NOMO-1 (cell line): ENCODE measurements around the gene FDX2.
A peak's percentile ranks its signal among the peaks of the same experiment; 100 is the strongest.
"Not testable (repeated sequence)": the region's sequence is repeated elsewhere in the genome, so short reads cannot be mapped to it uniquely, and the experiment has no call there.

Experiments used
- DNase-seq, 2 experiments: peaks; one replicate each; lab custom pipeline; 2025; ENCODE audit not compliant: unreplicated experiment in 2 of 2; lab: John Stamatoyannopoulos, UW

Gene FDX2

DNA sequence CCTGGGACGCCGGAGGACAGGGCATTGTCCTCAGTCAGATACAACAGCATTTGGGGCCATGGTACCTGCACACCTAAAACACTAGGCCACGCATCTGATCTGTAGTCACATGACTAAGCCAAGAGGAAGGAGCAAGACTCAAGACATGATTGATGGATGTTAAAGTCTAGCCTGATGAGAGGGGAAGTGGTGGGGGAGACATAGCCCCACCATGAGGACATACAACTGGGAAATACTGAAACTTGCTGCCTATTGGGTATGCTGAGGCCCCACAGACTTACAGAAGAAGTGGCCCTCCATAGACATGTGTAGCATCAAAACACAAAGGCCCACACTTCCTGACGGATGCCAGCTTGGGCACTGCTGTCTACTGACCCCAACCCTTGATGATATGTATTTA, 30.4 kb downstream of the FDX2 start:
- peak; percentile 15 to 25 for DNase-seq

- no peak for DNase-seq
Observed at GRCh38 chr19:10284960-10285278, 30.9 kb downstream of the FDX2 start.

GRCh38 chr19:10284065-10284959, 31.5 kb downstream of the FDX2 start:
- DNase-seq: no peak

GRCh38 chr19:10283301-10284064, 32.3 kb downstream of the FDX2 start:
- no peak for DNase-seq

DNA sequence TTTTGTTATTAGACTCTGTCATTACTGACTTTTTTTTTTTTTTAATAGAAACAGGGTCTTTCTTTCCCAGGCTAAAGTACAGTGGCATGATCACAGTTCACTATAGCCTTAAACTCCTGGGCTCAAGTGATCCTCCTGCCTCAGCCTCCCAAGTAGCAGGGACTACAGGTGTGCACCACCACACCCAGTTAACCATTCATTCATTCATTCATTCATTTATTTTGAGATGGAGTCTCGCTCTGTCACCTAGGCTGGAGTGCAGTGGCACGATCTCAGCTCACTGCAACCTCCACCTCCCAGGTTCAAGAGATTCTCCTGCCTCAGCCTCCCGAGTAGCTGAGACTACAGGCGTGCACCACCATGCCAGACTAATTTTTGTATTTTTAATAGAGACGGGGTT, 33.8 kb downstream of the FDX2 start:
- DNase-seq: not testable (repeated sequence)

- DNase-seq: no peak
Observed at GRCh38 chr19:10279737-10280442, 35.9 kb downstream of the FDX2 start.

DNA sequence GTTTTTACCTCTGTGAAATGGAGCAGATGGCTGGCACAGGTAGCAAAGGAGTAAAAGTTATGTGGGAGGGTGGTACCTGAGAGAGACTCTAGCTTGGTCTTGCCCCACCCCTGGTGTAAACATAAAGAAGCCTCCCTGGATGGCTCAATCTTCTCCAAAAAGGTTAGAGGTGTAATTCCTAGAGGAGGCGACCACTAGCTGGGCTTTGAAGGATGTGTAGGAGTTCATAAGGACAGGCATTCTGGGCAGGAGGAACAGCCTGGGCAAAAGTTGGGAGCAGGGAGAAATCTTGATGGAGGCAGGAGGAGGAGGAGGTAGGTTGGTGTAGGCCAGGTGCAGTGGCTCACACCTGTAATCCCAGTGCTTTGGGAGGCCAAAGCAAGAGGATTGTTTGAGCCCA, 36.9 kb downstream of the FDX2 start:
- no peak for DNase-seq

DNA sequence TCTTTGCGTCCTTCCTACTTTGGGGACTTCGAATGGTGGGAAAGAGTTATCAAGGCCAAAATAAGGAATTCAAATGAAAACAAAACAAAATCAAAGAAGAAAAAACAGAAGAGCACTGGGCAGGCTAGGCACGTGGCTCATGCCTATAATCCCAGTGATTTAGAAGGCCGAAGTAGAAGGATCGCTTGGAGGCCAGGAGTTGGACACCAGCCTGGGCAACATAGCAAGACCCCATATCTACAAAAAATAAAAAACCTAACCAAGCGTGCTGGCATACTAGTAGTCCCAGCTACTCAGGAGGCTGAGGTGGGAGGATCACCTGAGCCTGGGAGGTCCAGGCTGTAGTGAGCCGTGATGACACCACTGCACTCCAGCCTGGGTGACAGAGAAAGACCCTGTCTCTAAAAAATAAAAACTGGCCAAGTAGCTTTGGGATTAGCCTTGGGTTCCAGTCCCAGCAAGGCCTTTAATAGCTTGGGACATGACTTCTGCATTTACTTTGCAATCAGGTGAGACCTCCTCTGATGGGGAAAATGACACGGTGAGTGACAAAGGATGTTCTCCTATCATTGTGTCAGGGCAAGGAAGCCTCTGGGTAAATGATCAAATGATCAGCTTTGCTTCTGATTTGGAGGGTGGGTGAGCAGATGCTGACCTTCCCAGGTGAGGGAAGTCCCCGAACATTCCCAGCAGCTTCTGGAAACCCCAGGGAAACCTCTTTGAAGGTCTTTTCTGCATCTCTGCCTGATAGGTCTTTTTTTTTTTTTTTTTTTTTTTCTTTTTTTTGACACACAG, 37.8 kb downstream of the FDX2 start:
- no peak for DNase-seq

DNA sequence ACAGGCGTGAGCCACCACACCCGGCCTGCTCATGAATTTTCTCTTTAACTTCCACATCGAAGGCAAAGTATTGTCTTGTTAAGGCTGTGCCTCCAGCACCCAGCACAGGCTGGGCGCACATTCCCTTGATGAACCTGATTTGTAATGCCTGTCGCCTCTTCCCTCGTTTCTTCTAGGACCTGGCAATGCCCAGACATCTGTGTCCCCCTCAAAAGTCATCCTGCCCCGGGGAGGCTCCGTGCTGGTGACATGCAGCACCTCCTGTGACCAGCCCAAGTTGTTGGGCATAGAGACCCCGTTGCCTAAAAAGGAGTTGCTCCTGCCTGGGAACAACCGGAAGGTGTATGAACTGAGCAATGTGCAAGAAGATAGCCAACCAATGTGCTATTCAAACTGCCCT, 41.2 kb downstream of the FDX2 start:
- no peak for DNase-seq

GRCh38 chr19:10271543-10272086, 44.2 kb downstream of the FDX2 start:
- DNase-seq: no peak

DNA sequence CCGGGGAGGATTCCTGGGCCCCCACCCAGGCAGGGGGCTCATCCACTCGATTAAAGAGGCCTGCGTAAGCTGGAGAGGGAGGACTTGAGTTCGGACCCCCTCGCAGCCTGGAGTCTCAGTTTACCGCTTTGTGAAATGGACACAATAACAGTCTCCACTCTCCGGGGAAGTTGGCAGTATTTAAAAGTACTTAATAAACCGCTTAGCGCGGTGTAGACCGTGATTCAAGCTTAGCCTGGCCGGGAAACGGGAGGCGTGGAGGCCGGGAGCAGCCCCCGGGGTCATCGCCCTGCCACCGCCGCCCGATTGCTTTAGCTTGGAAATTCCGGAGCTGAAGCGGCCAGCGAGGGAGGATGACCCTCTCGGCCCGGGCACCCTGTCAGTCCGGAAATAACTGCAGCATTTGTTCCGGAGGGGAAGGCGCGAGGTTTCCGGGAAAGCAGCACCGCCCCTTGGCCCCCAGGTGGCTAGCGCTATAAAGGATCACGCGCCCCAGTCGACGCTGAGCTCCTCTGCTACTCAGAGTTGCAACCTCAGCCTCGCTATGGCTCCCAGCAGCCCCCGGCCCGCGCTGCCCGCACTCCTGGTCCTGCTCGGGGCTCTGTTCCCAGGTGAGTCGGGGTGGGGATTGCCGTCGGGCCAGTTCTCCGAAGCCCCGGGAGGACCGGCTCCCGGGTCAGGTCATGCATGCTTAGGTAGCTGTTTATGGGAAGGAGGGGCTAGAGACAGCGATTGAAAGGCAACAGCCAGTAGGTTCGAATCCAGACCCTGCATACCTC, 45.0 kb downstream of the FDX2 start, which contains the start of gene ICAM1:
Gene ICAM1, plus strand, starts transcription at position 505 of the 779 bp plus-strand sequence. Its CDS starts 40 bp downstream, at position 545.
- DNase-seq: peak; percentile 37 to 62

GRCh38 chr19:10270180-10270615, 45.6 kb downstream of the FDX2 start:
- peak; percentile 73 to 81 for DNase-seq

- DNase-seq: peak; percentile 64 to 71
Observed at GRCh38 chr19:10269333-10270179, 46.3 kb downstream of the FDX2 start.

DNA sequence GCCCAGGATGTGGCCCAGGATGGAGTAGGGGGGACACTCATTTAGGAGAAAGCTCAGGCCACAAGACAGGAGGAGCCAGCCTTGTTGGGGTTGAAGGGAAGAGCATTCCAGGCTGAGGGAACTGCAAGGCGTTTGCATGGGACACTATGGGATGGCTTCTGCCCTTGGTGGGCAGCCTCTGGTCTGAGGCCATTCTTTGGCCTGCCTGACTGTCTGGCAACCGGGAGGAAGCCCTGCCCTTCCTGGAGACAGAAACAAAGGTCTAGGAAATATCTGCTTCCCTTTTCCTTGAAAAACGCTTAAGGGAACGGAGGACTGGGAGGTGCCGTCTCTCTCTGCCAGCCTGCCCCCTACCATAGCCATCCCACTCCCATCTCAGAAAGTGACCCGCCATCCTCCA, 47.7 kb downstream of the FDX2 start:
- no peak for DNase-seq

GRCh38 chr19:10266706-10267105, 49.1 kb downstream of the FDX2 start:
- DNase-seq: no peak

- DNase-seq: no peak
Observed at GRCh38 chr19:10262771-10263170, 53.0 kb downstream of the FDX2 start.

GRCh38 chr19:10260141-10260584, 55.7 kb downstream of the FDX2 start:
- DNase-seq: no peak
